Ovary (tissue), 9 donors: ENCODE data around the gene PCARE. TPM values are rescaled to one million over a fixed set of nuclear protein-coding genes. Genes with fewer than 3 reads are reported as not detected.

ENCODE experiments used
- DNase-seq, 5 donors: peaks; one replicate each; pipeline ENCODE4 v3.0.0-alpha.2; 2019 to 2020
- H3K27ac ChIP-seq, 2 donors: fragments of 200-600 bp; one replicate each; pipeline versions ENCODE4 v1.5.1 to v1.8.0; 2019 to 2022
- H3K27me3 ChIP-seq: fragments of 200-600 bp; one replicate; pipeline ENCODE4 v1.8.0; 2022
- H3K36me3 ChIP-seq: fragments of 200-600 bp; sonication (generic); one replicate; pipeline ENCODE4 v1.5.1; 2019
- H3K4me1 ChIP-seq: one replicate; pipeline ENCODE4 v1.8.1; 2013; ENCODE audit warnings: mild to moderate bottlenecking, moderate library complexity; ENCODE audit not compliant: insufficient read depth
- H3K4me3 ChIP-seq: fragments of 200-600 bp; sonication (generic); one replicate; pipeline ENCODE4 v1.5.1; 2017
- H3K9me3 ChIP-seq, 2 donors: fragments of 200-600 bp in 1 of 2; sonication (generic) in 1 of 2; one replicate each; pipeline versions ENCODE4 v1.5.1 to v1.8.1; 2013 to 2019; ENCODE audit warnings: mild to moderate bottlenecking in 1 of 2, moderate library complexity in 1 of 2
- EP300 ChIP-seq: sonication (generic); formaldehyde crosslinking; IDR thresholded peaks from one replicate; pipeline ENCODE4 v1.6.1; 2017; ENCODE audit warnings: antibody characterized with exemption
- POLR2A ChIP-seq: fragments of 450-650 bp; IDR thresholded peaks from one replicate; pipeline ENCODE4 v1.6.1; 2017; ENCODE audit warnings: antibody characterized with exemption, mild to moderate bottlenecking, moderate library complexity
- WGBS, 3 donors: extraction: QIAGEN DNeasy Blood & Tissue Kit in 1 of 3; methylation state at CpG; one replicate each; pipeline versions ENCODE4 v1.1.5 to v1.1.7; 2013 to 2017; 5-methylcytosine and 5-hydroxymethylcytosine counted together
- intact Hi-C, 4 donors: fragments of 100-400 bp; cut with DNase I; formaldehyde crosslinking; loops; one replicate each; pipeline versions ENCODE4 v1.11.0 to v1.15.1; 2022 to 2023
- polyA plus RNA-seq, 2 donors: library from polyadenylated mRNA; stranded (reverse); fragments of 200-250 nt in 1 of 2; fragments of 350-450 nt in 1 of 2; fragmentation: Illumina TruSeq in 1 of 2; extraction: RNeasy Lipid Tissue Mini Kit (QIAGEN cat#74804) in 1 of 2; gene quantifications; one replicate each; pipeline ENCODE4 v1.2.3, GENCODE V29; 2013 to 2014
- total RNA-seq, 7 donors: library from RNA; depleted of rRNA in 2 of 7; stranded (reverse); fragments of >200 nt in 2 of 7; fragmentation: NEBNext Ultra II Directional in 3 of 7; extraction: Animal tissue kit (Norgen Biotek cat#: 25700) in 3 of 7; gene quantifications; one replicate each; pipeline versions ENCODE4 v1.1.0 to v1.2.4, GENCODE V29; 2016 to 2023
- TF ChIP-seq, protein P1 (sequence below), 3 donors: fragments of 450-650 bp in 2 of 3; fragments of 200-600 bp in 1 of 3; IDR thresholded peaks; one replicate each; pipeline versions ENCODE4 v1.5.1 to v1.8.0; 2016 to 2022; ENCODE audit warnings: antibody characterized with exemption in 3 of 3, mild to moderate bottlenecking in 1 of 3
- donor health status: DM: no; HTN: no; CAD: no; lungs with moderate emphysema.
- donor health status: DM: no; HTN: no; CAD: no.
- donor health status: Bipolar disorder and iron deficiency.
- donor health status: DM: yes; HTN: yes; CAD: no.
- donor health status: DM: no; HTN: no; CAD: no.
- donor health status: DM: yes; HTN: yes; CAD: no.

PCARE gene
- total and polyA plus RNA-seq, 9 donors, result 0.08 to 0.50 (median 0.20) TPM

- TF ChIP-seq, protein P1, sequence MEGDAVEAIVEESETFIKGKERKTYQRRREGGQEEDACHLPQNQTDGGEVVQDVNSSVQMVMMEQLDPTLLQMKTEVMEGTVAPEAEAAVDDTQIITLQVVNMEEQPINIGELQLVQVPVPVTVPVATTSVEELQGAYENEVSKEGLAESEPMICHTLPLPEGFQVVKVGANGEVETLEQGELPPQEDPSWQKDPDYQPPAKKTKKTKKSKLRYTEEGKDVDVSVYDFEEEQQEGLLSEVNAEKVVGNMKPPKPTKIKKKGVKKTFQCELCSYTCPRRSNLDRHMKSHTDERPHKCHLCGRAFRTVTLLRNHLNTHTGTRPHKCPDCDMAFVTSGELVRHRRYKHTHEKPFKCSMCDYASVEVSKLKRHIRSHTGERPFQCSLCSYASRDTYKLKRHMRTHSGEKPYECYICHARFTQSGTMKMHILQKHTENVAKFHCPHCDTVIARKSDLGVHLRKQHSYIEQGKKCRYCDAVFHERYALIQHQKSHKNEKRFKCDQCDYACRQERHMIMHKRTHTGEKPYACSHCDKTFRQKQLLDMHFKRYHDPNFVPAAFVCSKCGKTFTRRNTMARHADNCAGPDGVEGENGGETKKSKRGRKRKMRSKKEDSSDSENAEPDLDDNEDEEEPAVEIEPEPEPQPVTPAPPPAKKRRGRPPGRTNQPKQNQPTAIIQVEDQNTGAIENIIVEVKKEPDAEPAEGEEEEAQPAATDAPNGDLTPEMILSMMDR (IDR thresholded peaks at IDR 0.05), result no peak
- TF ChIP-seq POLR2A, result no peak
- no peak for TF ChIP-seq EP300
- H3K36me3 ChIP-seq, result no peaks in the 10 kb centered on the region
- no peak overlapping the region for H3K4me3 ChIP-seq
- intact Hi-C loops, result no loop called here
- H3K27ac ChIP-seq, result no peak overlapping the region
- H3K4me1 ChIP-seq, result peaks cover 4% of the 10 kb centered on the region
- H3K9me3 ChIP-seq, result no peaks in the 10 kb centered on the region
- no peak for DNase-seq
- WGBS, 3 donors, result 79 to 85% (median 83%) methylated on average over 2 of the region's 2 CpGs
- H3K27me3 ChIP-seq, result no peaks in the 10 kb centered on the region
These were observed 43.4 kb upstream of the PCARE start for GRCh38 chr2:29117636-29118303.

DNA sequence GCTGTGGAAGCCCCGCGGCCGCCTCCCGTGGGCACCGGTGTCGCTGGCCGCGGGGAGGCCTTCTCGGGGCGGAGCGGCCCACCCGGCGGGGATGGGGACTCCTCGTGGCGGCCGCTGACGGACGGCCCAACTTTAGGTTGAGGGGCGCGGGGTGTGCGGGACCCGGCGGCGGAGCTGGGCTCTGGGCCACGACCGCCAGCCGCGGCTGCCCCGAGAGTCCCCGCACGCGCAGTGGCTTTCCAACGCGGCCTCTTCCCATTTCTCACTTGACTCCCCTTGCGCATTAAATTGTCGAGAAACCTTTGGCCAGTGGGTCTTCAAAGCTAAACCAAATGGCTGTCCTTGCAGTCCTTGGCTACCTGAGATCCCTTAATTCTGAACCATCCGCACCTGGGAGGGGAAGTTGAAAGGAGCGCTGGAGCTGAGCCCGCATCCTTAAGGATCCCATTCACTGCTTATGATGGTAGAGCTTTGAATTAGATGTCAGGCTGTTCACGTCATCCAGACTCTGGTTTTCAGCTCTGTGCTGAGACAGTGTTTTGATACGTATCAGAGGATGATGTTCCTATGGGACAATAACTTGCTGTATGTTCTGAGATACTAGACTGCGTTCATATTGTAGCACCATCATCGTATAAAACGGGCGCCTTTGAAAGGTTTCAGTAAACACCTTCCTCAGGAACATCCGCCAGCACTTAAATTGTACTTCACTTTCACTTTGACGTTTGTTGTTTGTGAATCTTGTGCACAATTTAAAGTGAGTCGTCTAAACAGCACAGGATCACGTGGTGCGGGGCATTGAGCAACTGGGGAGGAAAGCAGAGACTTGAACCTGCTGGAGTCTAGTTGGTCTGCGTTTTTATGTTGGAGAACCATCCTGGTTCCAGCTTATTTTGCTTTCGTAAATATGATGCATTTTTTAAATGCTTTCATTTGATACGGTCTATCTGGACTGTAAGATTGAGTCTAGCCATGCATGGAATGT is 41.8 kb upstream of the PCARE start:
- peak overlapping the region; percentile 79 to 90 for H3K27ac ChIP-seq
- TF ChIP-seq, protein P1 (IDR thresholded peaks at IDR 0.05), result no peak
- peak; percentile 43 for TF ChIP-seq POLR2A
- TF ChIP-seq EP300, result no peak
- intact Hi-C loops, result no loop called here
- peak; percentile 58 to 82 (median 70) for DNase-seq
- peaks cover 4% of the 10 kb centered on the region for H3K4me1 ChIP-seq
- no peaks in the 10 kb centered on the region for H3K27me3 ChIP-seq
- H3K4me3 ChIP-seq, result peak overlapping the region; percentile 85
- WGBS, 3 donors, result 1 to 2% (median 1%) methylated on average over 45 to 53 of the region's 53 CpGs
- H3K9me3 ChIP-seq, result no peaks in the 10 kb centered on the region
- no peaks in the 10 kb centered on the region for H3K36me3 ChIP-seq

- WGBS, 3 donors, result 0 to 6% (median 1%) methylated on average over 21 to 76 of the region's 76 CpGs
- Histone ChIP-seq H3K27ac (peak within 1 kb of the TSS; percentile 79 to 90), H3K4me3 (peak within 1 kb of the TSS; percentile 85), H3K4me1 (peaks cover 4% of the 10 kb centered on the region), H3K36me3 (no peaks in the 10 kb centered on the region), H3K27me3 (no peaks in the 10 kb centered on the region), H3K9me3 (no peaks in the 10 kb centered on the region)
- peak; percentile 72 to 84 (median 74) for DNase-seq
- intact Hi-C loops, result loop anchor here in 1 of 4 donors (5.0 kb wide), 1 partner anchor 48 kb away; no protein-coding TSS in a partner anchor
- no peak for TF ChIP-seq EP300
- no peak for TF ChIP-seq POLR2A
- TF ChIP-seq, protein P1 (IDR thresholded peaks at IDR 0.05), result no peak
These were observed 40.8 kb upstream of the PCARE start, which contains the start of gene CLIP4 for GRCh38 chr2:29114946-29115609. Gene CLIP4, plus strand, starts transcription at chr2:29115415. Its CDS starts 5,974 bp downstream, at chr2:29121389.

- Histone ChIP-seq H3K36me3 (no peaks in the 10 kb centered on the region), H3K9me3 (no peaks in the 10 kb centered on the region), H3K27ac (peak overlapping the region; percentile 79 to 90), H3K4me1 (peaks cover 4% of the 10 kb centered on the region), H3K4me3 (no peak overlapping the region), H3K27me3 (no peaks in the 10 kb centered on the region)
- DNase-seq, result peak; percentile 27 to 44 (median 34)
- TF ChIP-seq EP300, result no peak
- TF ChIP-seq, protein P1 (IDR thresholded peaks at IDR 0.05), result no peak
- no peak for TF ChIP-seq POLR2A
- 74 to 84% (median 76%) methylated on average over 10 of the region's 10 CpGs for WGBS, 3 donors
- intact Hi-C loops, result loop anchor here in 1 of 4 donors (5.0 kb wide), 1 partner anchor 47 kb away; no protein-coding TSS in a partner anchor
These were observed 40.2 kb upstream of the PCARE start for GRCh38 chr2:29114586-29114945.
